Activated naive CD4-positive, alpha-beta T cell treated with anti-CD3 and anti-CD28 coated beads, Interleukin-2, amount 50 U/mL, for 24 hours (primary cell): ENCODE data around the gene LMO3.

Experiments used
- H3K27ac Mint-ChIP-seq: one replicate; pipeline ENCODE4 v1.8.0; 2021; ENCODE audit warnings: mild to moderate bottlenecking, mixed read lengths
- H3K27me3 Mint-ChIP-seq: one replicate; pipeline ENCODE4 v1.8.0; 2021; ENCODE audit warnings: mixed read lengths
- H3K36me3 Mint-ChIP-seq: one replicate; pipeline ENCODE4 v1.8.0; 2021; ENCODE audit warnings: mixed read lengths
- H3K4me1 Mint-ChIP-seq: one replicate; pipeline ENCODE4 v1.8.0; 2021; ENCODE audit warnings: mixed read lengths
- H3K4me3 Mint-ChIP-seq: one replicate; pipeline ENCODE4 v1.8.0; 2021; ENCODE audit warnings: mild to moderate bottlenecking, mixed read lengths
- H3K9me3 Mint-ChIP-seq: one replicate; pipeline ENCODE4 v1.8.0; 2021; ENCODE audit warnings: mixed read lengths

The LMO3 gene

GRCh38 chr12:16531621-16532020 lies 74.3 kb downstream of the LMO3 start:
- Mint-ChIP-seq H3K4me3 (no peak overlapping the region), H3K27me3 (no peaks in the 10 kb centered on the region), H3K9me3 (peaks cover 5% of the 10 kb centered on the region), H3K27ac (no peak overlapping the region), H3K36me3 (no peaks in the 10 kb centered on the region), H3K4me1 (no peaks in the 10 kb centered on the region)

DNA sequence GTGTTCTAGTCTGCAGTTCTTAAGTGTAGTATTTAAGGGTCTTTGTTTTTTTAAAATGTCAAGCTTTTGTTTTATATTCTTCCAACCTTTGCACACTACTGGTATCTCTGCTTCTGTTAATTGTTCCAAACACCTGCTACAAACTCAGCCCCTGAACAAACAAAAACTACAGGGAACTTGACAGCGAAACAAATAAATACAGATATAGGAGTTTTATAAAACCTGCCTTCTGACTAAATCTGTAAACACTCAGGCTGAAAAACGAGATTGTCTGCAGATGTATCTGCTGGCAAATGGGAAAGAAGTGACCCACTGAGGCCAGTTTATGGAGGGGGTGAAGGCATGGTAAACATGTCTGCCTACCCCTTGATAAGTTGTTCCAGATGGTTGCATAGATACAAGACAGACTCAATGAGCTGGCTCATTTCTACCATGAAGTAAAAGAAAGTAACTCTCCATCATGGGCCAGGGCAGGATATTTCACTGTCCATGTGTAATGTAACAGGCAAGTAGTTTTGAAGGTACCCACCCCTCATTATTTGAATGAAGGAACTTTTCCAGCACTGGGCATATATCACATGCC lies 75.6 kb downstream of the LMO3 start:
- H3K27ac Mint-ChIP-seq = no peak overlapping the region
- H3K36me3 Mint-ChIP-seq = no peaks in the 10 kb centered on the region
- no peak overlapping the region for H3K4me3 Mint-ChIP-seq
- H3K4me1 Mint-ChIP-seq = no peaks in the 10 kb centered on the region
- H3K9me3 Mint-ChIP-seq = peaks cover 5% of the 10 kb centered on the region
- no peaks in the 10 kb centered on the region for H3K27me3 Mint-ChIP-seq

DNA sequence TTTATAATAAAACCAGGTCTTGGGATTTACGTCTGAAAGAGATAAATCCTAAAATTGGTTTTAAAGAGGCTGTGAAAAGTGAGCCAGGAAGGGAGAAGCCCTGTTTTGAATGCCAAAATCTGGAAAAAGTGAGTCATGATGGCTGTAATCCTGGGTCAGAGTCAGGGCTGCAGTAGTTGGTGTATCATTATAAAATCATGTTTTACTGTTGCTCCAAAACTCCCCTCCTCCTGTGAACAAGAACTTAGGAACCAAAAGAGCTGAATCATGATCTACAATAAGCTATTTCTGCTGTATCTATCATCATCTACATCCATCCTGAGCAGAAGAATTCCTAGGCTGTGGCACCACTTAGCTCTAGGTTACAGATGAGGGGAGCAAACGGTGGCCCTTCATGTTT lies 79.3 kb downstream of the LMO3 start:
- H3K9me3 Mint-ChIP-seq = no peaks in the 10 kb centered on the region
- H3K27ac Mint-ChIP-seq = no peak overlapping the region

DNA sequence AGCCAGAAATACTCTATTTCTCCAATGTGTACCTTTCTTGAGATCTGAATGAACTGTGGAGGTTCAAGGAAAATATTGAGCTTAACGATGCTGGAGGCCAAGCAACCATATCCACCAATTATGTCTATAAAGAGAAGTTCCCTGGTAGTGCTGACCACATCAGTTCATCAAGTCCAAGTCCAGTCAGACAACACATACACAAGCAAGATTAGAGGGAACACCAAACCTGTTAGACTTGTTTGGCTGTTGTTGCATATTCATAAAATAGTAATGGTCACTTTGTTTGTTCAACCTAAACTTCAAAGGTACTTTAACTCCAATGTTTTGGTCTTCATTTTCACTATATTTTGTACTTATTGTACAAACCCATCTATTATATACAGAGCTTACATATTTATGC lies 81.6 kb downstream of the LMO3 start:
- Mint-ChIP-seq H3K36me3 (no peaks in the 10 kb centered on the region), H3K9me3 (no peaks in the 10 kb centered on the region), H3K27ac (no peak overlapping the region), H3K4me3 (no peak overlapping the region), H3K27me3 (no peaks in the 10 kb centered on the region), H3K4me1 (no peaks in the 10 kb centered on the region)

More for the DNA sequence above, 79.3 kb downstream of the LMO3 start:
- Mint-ChIP-seq H3K27me3 (no peaks in the 10 kb centered on the region), H3K36me3 (no peaks in the 10 kb centered on the region), H3K4me1 (no peaks in the 10 kb centered on the region), H3K4me3 (no peak overlapping the region)

- no peak overlapping the region for H3K27ac Mint-ChIP-seq
- H3K27me3 Mint-ChIP-seq = no peaks in the 10 kb centered on the region
- no peaks in the 10 kb centered on the region for H3K4me1 Mint-ChIP-seq
- no peak overlapping the region for H3K4me3 Mint-ChIP-seq
- no peaks in the 10 kb centered on the region for H3K36me3 Mint-ChIP-seq
- no peaks in the 10 kb centered on the region for H3K9me3 Mint-ChIP-seq
Measured at GRCh38 chr12:16523951-16524331, 82.0 kb downstream of the LMO3 start.

- Mint-ChIP-seq H3K4me3 (no peak overlapping the region), H3K9me3 (no peaks in the 10 kb centered on the region), H3K36me3 (no peaks in the 10 kb centered on the region), H3K27me3 (no peaks in the 10 kb centered on the region), H3K4me1 (no peaks in the 10 kb centered on the region), H3K27ac (no peak overlapping the region)
Measured at GRCh38 chr12:16523284-16523950, 82.5 kb downstream of the LMO3 start.

DNA sequence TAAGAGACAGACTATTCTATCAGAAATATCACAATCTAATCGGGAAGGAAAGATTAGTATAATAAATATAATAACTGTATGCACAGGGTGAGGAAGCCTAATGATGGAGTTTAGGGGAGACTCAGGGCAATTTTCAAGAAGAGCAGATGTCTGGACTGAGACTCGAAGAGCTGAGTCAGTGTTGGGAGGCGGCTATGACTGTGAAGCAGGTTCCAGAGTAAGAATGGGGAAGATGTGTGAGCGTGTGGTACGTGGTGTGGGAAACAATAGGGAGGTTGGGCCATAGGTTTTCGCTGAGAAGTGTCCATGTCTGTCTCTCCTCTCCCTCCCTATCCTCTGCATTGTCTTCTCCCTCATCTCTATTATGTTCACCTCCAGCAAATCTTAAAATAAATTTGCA lies 85.6 kb downstream of the LMO3 start:
- Mint-ChIP-seq H3K4me1 (no peaks in the 10 kb centered on the region), H3K27ac (no peak overlapping the region), H3K36me3 (no peaks in the 10 kb centered on the region)

GRCh38 chr12:16515666-16516065 lies 90.3 kb downstream of the LMO3 start:
- no peaks in the 10 kb centered on the region for H3K27me3 Mint-ChIP-seq
- H3K36me3 Mint-ChIP-seq = no peaks in the 10 kb centered on the region
- no peak overlapping the region for H3K4me3 Mint-ChIP-seq
- H3K27ac Mint-ChIP-seq = no peak overlapping the region
- peaks cover 5% of the 10 kb centered on the region for H3K9me3 Mint-ChIP-seq
- H3K4me1 Mint-ChIP-seq = no peaks in the 10 kb centered on the region

More for the DNA sequence above, 85.6 kb downstream of the LMO3 start:
- no peaks in the 10 kb centered on the region for H3K9me3 Mint-ChIP-seq
- H3K27me3 Mint-ChIP-seq = no peaks in the 10 kb centered on the region
- no peak overlapping the region for H3K4me3 Mint-ChIP-seq

DNA sequence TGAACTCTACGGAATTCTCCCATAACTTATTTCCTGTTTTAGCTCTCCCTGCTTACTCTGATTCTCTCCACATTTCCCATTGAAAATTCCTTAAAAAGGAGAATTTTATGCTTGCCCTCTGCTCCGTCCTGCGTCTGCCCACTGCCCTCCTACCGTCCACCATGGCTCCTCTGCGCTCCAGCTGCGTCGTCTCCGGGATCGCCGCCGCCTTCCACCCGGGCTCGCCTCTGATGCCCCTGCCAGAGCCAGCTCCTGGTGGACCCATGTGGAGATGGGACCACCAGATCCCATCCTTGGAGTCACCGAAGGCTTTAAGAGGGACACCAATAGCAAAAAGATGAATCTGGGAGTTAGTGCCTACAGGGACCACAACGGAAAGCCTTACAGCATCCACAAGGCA lies 92.7 kb downstream of the LMO3 start:
- Mint-ChIP-seq H3K27me3 (no peaks in the 10 kb centered on the region), H3K4me3 (no peak overlapping the region), H3K36me3 (no peaks in the 10 kb centered on the region), H3K27ac (no peak overlapping the region), H3K4me1 (no peaks in the 10 kb centered on the region), H3K9me3 (peaks cover 5% of the 10 kb centered on the region)

DNA sequence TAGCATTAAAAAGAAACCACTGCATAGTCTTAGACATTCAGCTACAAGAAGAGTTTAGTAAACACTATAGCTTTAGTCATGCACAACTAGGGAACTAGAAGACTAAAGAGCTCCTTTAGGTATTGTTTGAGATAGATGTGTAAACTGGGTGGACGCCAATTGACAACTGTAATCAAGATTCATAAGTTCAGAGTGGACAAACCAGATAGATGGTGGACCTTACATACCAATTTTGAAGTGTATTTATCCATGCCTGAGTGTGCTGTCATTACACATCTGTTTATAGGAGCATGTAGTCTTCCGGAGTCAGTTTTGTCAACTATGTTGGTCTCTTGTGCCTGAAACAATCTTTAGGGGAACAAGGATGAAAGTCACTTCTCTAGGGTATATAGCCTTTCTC lies 96.6 kb downstream of the LMO3 start:
- no peak overlapping the region for H3K4me3 Mint-ChIP-seq
- H3K4me1 Mint-ChIP-seq = no peaks in the 10 kb centered on the region

DNA sequence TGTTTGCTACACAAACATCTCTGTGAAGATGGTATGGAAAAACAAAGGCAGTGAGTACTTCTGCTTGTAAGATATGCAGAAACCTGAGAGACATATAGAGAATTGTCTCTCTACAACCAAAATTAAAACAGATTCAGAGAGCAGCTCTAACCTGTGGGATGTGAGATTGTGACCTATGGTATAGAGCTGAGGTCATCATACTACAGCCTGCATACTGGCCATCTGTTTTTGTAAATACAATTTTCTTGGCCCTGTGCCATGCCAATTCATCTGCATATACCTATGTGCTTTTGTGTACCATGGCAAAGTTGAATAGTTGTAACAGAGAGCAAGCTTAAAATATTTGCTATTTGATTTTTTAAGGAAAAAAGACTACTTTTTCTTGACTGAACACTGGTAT lies 99.6 kb downstream of the LMO3 start:
- peaks cover 8% of the 10 kb centered on the region for H3K9me3 Mint-ChIP-seq
- H3K27ac Mint-ChIP-seq = no peak overlapping the region
- no peak overlapping the region for H3K4me3 Mint-ChIP-seq
- H3K27me3 Mint-ChIP-seq = no peaks in the 10 kb centered on the region
- no peaks in the 10 kb centered on the region for H3K4me1 Mint-ChIP-seq
- H3K36me3 Mint-ChIP-seq = no peaks in the 10 kb centered on the region

More for the DNA sequence above, 96.6 kb downstream of the LMO3 start:
- Mint-ChIP-seq H3K27me3 (no peaks in the 10 kb centered on the region), H3K27ac (no peak overlapping the region), H3K36me3 (no peaks in the 10 kb centered on the region), H3K9me3 (peaks cover 12% of the 10 kb centered on the region)

DNA sequence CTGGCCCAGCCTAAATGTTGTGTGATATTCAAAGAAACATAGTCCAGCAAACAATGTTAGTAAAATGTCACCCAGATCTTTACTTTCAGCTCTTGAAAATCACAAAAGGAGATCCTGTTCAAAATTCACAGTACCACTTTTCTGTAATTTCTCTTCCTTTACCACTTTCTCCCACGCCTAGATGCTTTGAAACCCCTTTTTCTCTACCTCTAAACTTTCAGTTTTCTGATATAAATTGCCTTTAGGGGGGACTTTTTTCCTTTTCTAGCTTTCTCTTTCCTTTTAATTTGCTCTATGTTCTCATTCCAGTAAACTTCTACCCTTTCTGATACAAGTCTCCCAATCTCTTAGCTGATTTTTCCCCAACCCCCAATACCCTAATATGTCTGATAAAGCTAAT lies 101.8 kb downstream of the LMO3 start:
- Mint-ChIP-seq H3K4me1 (no peaks in the 10 kb centered on the region), H3K27me3 (no peaks in the 10 kb centered on the region)

DNA sequence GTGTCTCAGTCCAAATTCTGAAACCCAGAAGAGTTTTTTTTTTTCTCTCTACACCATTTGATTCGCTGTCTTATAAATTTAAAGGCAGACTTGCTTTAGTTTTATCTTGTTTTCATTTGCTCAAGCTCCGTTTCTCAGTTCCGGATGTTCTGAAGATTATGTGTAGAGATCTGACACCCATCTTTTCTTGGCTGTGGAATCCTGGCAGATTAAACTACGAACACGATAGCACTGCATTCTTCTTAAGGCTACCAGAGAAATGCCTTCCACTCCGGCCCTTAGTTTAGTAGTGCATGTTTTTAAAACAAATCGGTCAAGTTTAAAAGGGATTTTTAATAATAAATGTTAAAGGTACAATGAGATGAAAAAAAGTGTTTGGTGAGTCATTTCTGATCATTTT lies 106.4 kb downstream of the LMO3 start:
- Mint-ChIP-seq H3K27me3 (no peaks in the 10 kb centered on the region), H3K27ac (no peak overlapping the region), H3K36me3 (no peaks in the 10 kb centered on the region), H3K9me3 (peaks cover 5% of the 10 kb centered on the region), H3K4me3 (no peak overlapping the region), H3K4me1 (no peaks in the 10 kb centered on the region)

More for the DNA sequence above, 101.8 kb downstream of the LMO3 start:
- Mint-ChIP-seq H3K27ac (no peak overlapping the region), H3K36me3 (no peaks in the 10 kb centered on the region), H3K9me3 (peaks cover 8% of the 10 kb centered on the region), H3K4me3 (no peak overlapping the region)
